Upper lobe of left lung (tissue), 6 donors: ENCODE measurements around the gene LRRTM1. TPM values are rescaled to one million over a fixed set of nuclear protein-coding genes. Genes with fewer than 3 reads are reported as not detected.

Source experiments
- ATAC-seq, 2 donors: fragments of 200-7000 bp; cut with Tn5 transposase; one replicate each; pipeline ENCODE4 v1.9.1; 2022; ENCODE audit warnings: mild to moderate bottlenecking in 2 of 2, moderate library complexity in 2 of 2; ENCODE audit not compliant: low FRiP score in 2 of 2
- DNase-seq, 2 donors: peaks; one replicate each; pipeline ENCODE4 v3.0.0-alpha.2; 2019 to 2020
- H3K27ac ChIP-seq, 4 donors: fragments of 200-600 bp; sonication (generic); one replicate each; pipeline ENCODE4 v1.5.1; 2016 to 2019
- H3K27me3 ChIP-seq, 4 donors: fragments of 200-600 bp; sonication (generic); one replicate each; pipeline ENCODE4 v1.5.1; 2017 to 2019
- H3K36me3 ChIP-seq, 4 donors: fragments of 200-600 bp; sonication (generic); one replicate each; pipeline ENCODE4 v1.5.1; 2016 to 2019
- H3K4me1 ChIP-seq, 4 donors: fragments of 200-600 bp; sonication (generic); one replicate each; pipeline ENCODE4 v1.5.1; 2018 to 2019
- H3K4me3 ChIP-seq, 4 donors: fragments of 200-600 bp; sonication (generic); one replicate each; pipeline ENCODE4 v1.5.1; 2017 to 2019; ENCODE audit warnings: mild to moderate bottlenecking in 2 of 4, moderate library complexity in 1 of 4
- H3K9me3 ChIP-seq, 4 donors: fragments of 200-600 bp; sonication (generic); one replicate each; pipeline ENCODE4 v1.5.1; 2018 to 2019
- CTCF ChIP-seq, 6 experiments: fragments of 450-650 bp in 4 of 6; fragments of 200-600 bp in 2 of 6; sonication (generic) in 2 of 6; IDR thresholded peaks; one replicate each; pipeline ENCODE4 v1.5.1; 2016 to 2019; ENCODE audit warnings: antibody characterized with exemption in 6 of 6
- EP300 ChIP-seq, 4 donors: sonication (generic); formaldehyde crosslinking; IDR thresholded peaks; one replicate each; pipeline ENCODE4 v1.5.1; 2017; ENCODE audit warnings: antibody characterized with exemption in 4 of 4, control low read depth in 2 of 4
- POLR2A ChIP-seq, 4 donors: fragments of 450-650 bp; IDR thresholded peaks; one replicate each; pipeline ENCODE4 v1.5.1; 2016 to 2017; ENCODE audit warnings: antibody characterized with exemption in 4 of 4, mild to moderate bottlenecking in 2 of 4
- POLR2AphosphoS5 ChIP-seq, 2 donors: sonication (generic); formaldehyde crosslinking; IDR thresholded peaks; one replicate each; pipeline ENCODE4 v1.5.1; 2017; ENCODE audit warnings: antibody characterized with exemption in 2 of 2
- WGBS, 2 donors: methylation state at CpG; one replicate each; pipeline ENCODE4 v1.1.5; 2017 to 2018; 5-methylcytosine and 5-hydroxymethylcytosine counted together
- total RNA-seq, 6 donors: library from RNA; depleted of rRNA in 4 of 6; stranded (reverse); fragments of >200 nt in 4 of 6; gene quantifications; one replicate each; pipeline versions ENCODE4 v1.1.0 to v1.2.1, GENCODE V29; 2016 to 2021
- donor health status: DM: no; HTN: no; CAD: no; lungs with moderate emphysema.
- donor health status: DM: no; HTN: yes; CAD: no; lungs with severe emphysema.

Gene LRRTM1
- total RNA-seq, 6 donors from 2014 or later: 0.22 to 0.40 TPM; not detected in 4

- TF ChIP-seq EP300 (IDR thresholded peaks at IDR 0.05) (no peak), CTCF (IDR thresholded peaks at IDR 0.05) (no peak), POLR2AphosphoS5 (IDR thresholded peaks at IDR 0.05) (no peak), POLR2A (IDR thresholded peaks at IDR 0.05) (no peak)
Measured at GRCh38 chr2:80257450-80257849, 47.1 kb downstream of the LRRTM1 start.

GRCh38 chr2:80256782-80257167 lies 47.8 kb downstream of the LRRTM1 start:
- Histone ChIP-seq H3K27me3 (no peaks in the 10 kb centered on the region), H3K27ac (no peak overlapping the region), H3K9me3 (no peaks in the 10 kb centered on the region), H3K4me3 (no peak overlapping the region), H3K36me3 (no peaks in the 10 kb centered on the region), H3K4me1 (peaks cover 0 to 3% (median 0%) of the 10 kb centered on the region in 4 donors)
- WGBS, 2 donors: 56 to 58% methylated on average over 3 of the region's 3 CpGs
- ATAC-seq (no peak), DNase-seq (no peak)
- no peak for TF ChIP-seq EP300 (IDR thresholded peaks at IDR 0.05)
- TF ChIP-seq POLR2AphosphoS5 (IDR thresholded peaks at IDR 0.05): no peak
- TF ChIP-seq POLR2A (IDR thresholded peaks at IDR 0.05): no peak
- TF ChIP-seq CTCF (IDR thresholded peaks at IDR 0.05): no peak

More at GRCh38 chr2:80257450-80257849, 47.1 kb downstream of the LRRTM1 start:
- no peaks in the 10 kb centered on the region for H3K27me3 ChIP-seq
- no peak overlapping the region for H3K27ac ChIP-seq
- no peak overlapping the region for H3K4me3 ChIP-seq
- peaks cover 0 to 3% (median 0%) of the 10 kb centered on the region in 4 donors for H3K4me1 ChIP-seq
- 92 to 96% methylated on average over 4 of the region's 4 CpGs for WGBS, 2 donors
- H3K9me3 ChIP-seq: no peaks in the 10 kb centered on the region
- ATAC-seq (no peak), DNase-seq (no peak)
- no peaks in the 10 kb centered on the region for H3K36me3 ChIP-seq

DNA sequence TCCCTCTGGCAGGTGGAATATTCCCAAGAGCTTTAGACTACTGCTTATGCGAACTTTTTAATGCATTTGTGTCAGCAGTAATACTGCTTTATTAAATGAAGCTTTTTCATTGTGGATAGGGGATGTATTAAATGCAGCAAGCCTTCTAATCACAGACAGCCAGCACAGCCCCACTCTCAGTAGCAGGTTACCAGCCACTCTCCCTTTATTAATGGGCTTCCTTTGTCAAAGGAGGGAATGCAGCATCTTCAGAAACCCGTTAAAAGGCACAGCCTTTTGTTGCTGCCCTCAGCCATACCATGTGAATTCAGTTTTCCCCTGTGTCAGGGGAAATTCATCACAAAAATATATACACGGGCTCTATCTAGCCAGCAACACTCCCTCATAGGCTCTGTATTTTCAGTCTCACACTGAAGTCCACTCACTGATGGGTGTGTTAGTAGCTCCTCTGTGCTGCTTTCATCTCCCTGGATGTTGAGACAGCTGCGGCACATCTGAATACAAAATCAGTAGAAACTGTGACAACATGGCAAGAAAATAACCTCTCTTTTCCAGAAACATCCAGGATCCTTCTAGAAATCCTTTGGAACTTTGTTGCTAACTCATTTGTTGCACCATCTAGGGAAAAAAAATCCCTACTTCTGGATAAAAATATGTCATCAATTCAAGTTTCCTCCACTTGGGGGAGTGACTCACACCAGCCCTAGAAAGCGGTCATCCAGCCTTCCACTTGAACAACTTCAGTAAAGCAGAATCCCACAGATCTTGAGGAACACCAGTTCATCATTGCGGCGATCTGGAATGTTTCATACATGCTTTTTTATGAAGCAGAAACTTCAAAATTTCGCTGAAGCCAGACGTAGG lies 48.4 kb downstream of the LRRTM1 start:
- Histone ChIP-seq H3K4me3 (no peak overlapping the region), H3K36me3 (no peaks in the 10 kb centered on the region), H3K9me3 (no peaks in the 10 kb centered on the region), H3K27ac (no peak overlapping the region), H3K27me3 (no peaks in the 10 kb centered on the region), H3K4me1 (peaks cover 0 to 3% (median 0%) of the 10 kb centered on the region in 4 donors)
- ATAC-seq (no peak), DNase-seq (peak in 1 of 2 donors; percentile 23)
- TF ChIP-seq POLR2A (IDR thresholded peaks at IDR 0.05) (no peak), POLR2AphosphoS5 (IDR thresholded peaks at IDR 0.05) (no peak), CTCF (IDR thresholded peaks at IDR 0.05) (peak in 2 of 6 experiments; percentile 23 to 27), EP300 (IDR thresholded peaks at IDR 0.05) (no peak)
- 61 to 63% methylated on average over 9 of the region's 9 CpGs for WGBS, 2 donors

DNA sequence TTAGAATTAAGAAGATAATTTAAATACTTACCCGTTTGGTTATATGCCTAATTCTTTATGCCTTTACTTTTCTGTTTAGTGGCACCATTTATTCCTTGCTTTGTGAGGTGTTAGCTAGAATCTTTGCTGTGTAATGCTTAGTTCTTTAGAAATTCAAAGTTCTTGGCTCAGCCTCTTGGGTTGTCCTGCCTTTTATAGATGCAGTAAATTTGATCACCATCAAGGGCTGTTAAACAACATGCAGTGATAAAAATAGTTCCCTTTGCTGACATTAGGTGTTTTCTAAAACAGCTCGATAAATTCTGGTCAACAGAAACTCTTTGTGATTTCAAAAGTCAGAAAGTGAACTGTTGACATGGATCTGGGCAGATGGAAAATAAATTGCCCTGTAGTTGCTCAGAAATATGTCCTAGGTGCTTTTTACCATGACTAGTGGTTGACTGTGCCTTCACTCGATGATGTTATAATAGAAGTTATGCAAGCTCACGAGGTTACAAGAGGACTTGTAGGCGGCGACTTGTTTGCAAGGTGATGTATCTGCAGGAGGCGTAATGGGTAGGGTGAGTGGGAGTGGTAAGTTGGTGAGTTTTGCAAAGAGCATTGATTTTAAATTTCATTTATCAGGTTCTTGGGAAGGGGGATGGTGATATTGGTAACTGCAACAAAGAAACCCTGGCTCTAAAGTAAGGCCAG lies 52.1 kb downstream of the LRRTM1 start:
- H3K27ac ChIP-seq: no peak overlapping the region
- H3K4me3 ChIP-seq: no peak overlapping the region
- H3K27me3 ChIP-seq: no peaks in the 10 kb centered on the region
- no peaks in the 10 kb centered on the region for H3K9me3 ChIP-seq
- TF ChIP-seq EP300 (IDR thresholded peaks at IDR 0.05) (no peak), POLR2AphosphoS5 (IDR thresholded peaks at IDR 0.05) (no peak), CTCF (IDR thresholded peaks at IDR 0.05) (no peak), POLR2A (IDR thresholded peaks at IDR 0.05) (no peak)
- DNase-seq (no peak), ATAC-seq (no peak)
- H3K4me1 ChIP-seq: peaks cover 0 to 3% (median 0%) of the 10 kb centered on the region in 4 donors
- 89 to 91% methylated on average over 7 of the region's 7 CpGs for WGBS, 2 donors
- H3K36me3 ChIP-seq: no peaks in the 10 kb centered on the region
